ENCODE results near the gene SMIM14. TPM values are rescaled to one million over a fixed set of nuclear protein-coding genes. Genes with fewer than 3 reads are reported as not detected.

The SMIM14 gene
- total and polyA plus RNA-seq, 2 of the 8 experiments (the other 6 are each of a cell fraction or from before 2014, with no cell fraction given), result 29.1 to 31.0 TPM

DNA sequence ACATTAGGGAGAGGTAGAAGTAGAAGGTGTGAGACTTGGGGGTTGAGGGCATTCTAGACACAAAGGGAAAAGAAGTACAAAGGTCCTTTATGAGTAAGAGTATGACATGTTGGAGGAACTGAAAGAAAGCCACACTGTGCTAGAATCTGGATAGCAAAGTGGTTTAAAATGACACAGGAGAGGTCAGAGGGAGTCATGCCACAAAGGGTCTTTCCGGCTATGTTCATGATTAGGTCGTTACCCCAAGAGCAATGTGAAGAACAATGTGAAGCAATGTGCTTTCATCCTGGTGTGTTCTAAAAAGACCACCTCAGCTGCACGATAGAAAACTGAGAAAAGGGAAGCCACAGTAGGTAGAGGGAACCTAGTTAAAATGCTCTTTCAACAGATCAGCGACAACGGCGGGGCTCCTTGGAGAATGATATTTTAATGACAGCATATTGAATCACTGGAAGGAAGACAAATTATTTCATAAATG is 29.2 kb downstream of the SMIM14 start:
- Histone ChIP-seq H3K4me1 (replicated peaks in 1 of 4; ENCODE audit: control insufficient read depth in 3 of 4, insufficient read depth in 4 of 4, low read length in 3 of 4) (no peaks in the 10 kb centered on the region), H3K18ac (ENCODE audit: extremely low read depth, low read length) (no peak overlapping the region), H3K4me2 (ENCODE audit: insufficient read depth in 1 of 2, low read depth in 2 of 2, low read length in 2 of 2) (no peak overlapping the region), H2BK20ac (ENCODE audit: low read length) (no peak overlapping the region), H3K79me2 (ENCODE audit: control insufficient read depth in 1 of 2, insufficient read depth in 2 of 2, low read length in 2 of 2) (no peaks in the 10 kb centered on the region), H2BK15ac (ENCODE audit: low read length) (no peak overlapping the region), H3K27me3 (replicated peaks in 1 of 4; ENCODE audit: control insufficient read depth in 3 of 4, extremely low read depth in 1 of 4, insufficient read depth in 3 of 4, low read length in 3 of 4) (no peaks in the 10 kb centered on the region), H3K27ac (ENCODE audit: low read depth, low read length) (no peak overlapping the region), H3K4ac (replicated peaks; ENCODE audit: insufficient read length, low read depth, low read length) (no peak overlapping the region), H3K23ac (ENCODE audit: insufficient read length) (no peak overlapping the region), H4K8ac (ENCODE audit: extremely low read depth, insufficient read depth, low read length) (no peak overlapping the region), H2AFZ (ENCODE audit: low read length) (no peak overlapping the region), H4K20me1 (replicated peaks in 1 of 2; ENCODE audit: control insufficient read depth in 1 of 2, insufficient read depth in 2 of 2, low read length in 2 of 2) (no peaks in the 10 kb centered on the region), H2AK5ac (ENCODE audit: low read depth, low read length) (no peak overlapping the region), H3K36me3 (ENCODE audit: control insufficient read depth in 2 of 4, insufficient read depth in 4 of 4, low read length in 3 of 4) (peaks cover 0 to 15% (median under 1%) of the 10 kb centered on the region in 4 experiments; a peak in 4 of 8 replicates), H2BK12ac (ENCODE audit: low read depth, low read length) (no peak overlapping the region), H3K9ac (replicated peaks in 1 of 4; ENCODE audit: extremely low read depth in 1 of 4, low read depth in 3 of 4, low read length in 3 of 4) (no peak overlapping the region), H3K14ac (ENCODE audit: insufficient read length) (no peak overlapping the region), H3K79me1 (ENCODE audit: low read depth, low read length) (no peaks in the 10 kb centered on the region), H4K91ac (replicated peaks; ENCODE audit: insufficient read length, low read length) (no peak overlapping the region), H4K5ac (ENCODE audit: insufficient read length, low read depth, low read length) (no peak overlapping the region), H3K56ac (replicated peaks; ENCODE audit: insufficient read length, low read depth, low read length) (no peak overlapping the region), H2BK120ac (replicated peaks; ENCODE audit: low read depth, low read length) (no peak overlapping the region), H3K9me3 (ENCODE audit: insufficient read depth in 2 of 2, low read depth in 1 of 2, low read length in 1 of 2) (no peaks in the 10 kb centered on the region), H3K4me3 (ENCODE audit: extremely low read depth in 1 of 4, insufficient read depth in 2 of 4, low read depth in 3 of 4, low read length in 4 of 4) (no peak overlapping the region), H2BK5ac (ENCODE audit: low read depth, low read length) (no peak overlapping the region), H3K23me2 (ENCODE audit: low read depth, low read length) (no peaks in the 10 kb centered on the region)
- FAIRE-seq, result no peak
- ChIA-PET CTCF (ENCODE audit: partially characterized antibody) (interaction anchor here (0.8 kb wide), 2 partner anchors 47 to 213 kb away, joined by 3 read pairs; no protein-coding TSS in a partner anchor), POLR2A (ENCODE audit: partially characterized antibody) (interaction anchor here (0.6 to 1.4 kb wide), 3 partner anchors 11 to 82 kb away, joined by 3 to 6 read pairs (median 4); no protein-coding TSS in a partner anchor)
- WGBS, 2 experiments (ENCODE audit: extremely low coverage in 1 of 2, insufficient coverage in 1 of 2, insufficient read length in 1 of 2, insufficient replicate concordance in 2 of 2, low coverage in 1 of 2, low lambda C conversion rate in 2 of 2, missing lambda C conversion rate in 1 of 2), result 87% methylated on average over 6 of the region's 6 CpGs; no CpG with 5 or more reads in 1 of the 2 experiments
- DNase-seq (ENCODE audit: low read depth in 1 of 2, low spot score in 2 of 2), result no peak
- TF ChIP-seq TAF7 (optimal IDR thresholded peaks at IDR 0.05; ENCODE audit: borderline replicate concordance, low read depth, low read length), result no peak
- TF ChIP-seq SUZ12 (IDR thresholded peaks at IDR 0.05; ENCODE audit: low read length), result no peak
- TF ChIP-seq CTBP2 (IDR thresholded peaks at IDR 0.05; ENCODE audit: borderline replicate concordance, insufficient read depth, insufficient read length, low read length), result no peak
- TF ChIP-seq SIRT6 (IDR thresholded peaks at IDR 0.05; ENCODE audit: low read length), result no peak
- TF ChIP-seq TBP (IDR thresholded peaks at IDR 0.05; ENCODE audit: low read depth, low read length), result no peak
- no peak for TF ChIP-seq EGR1 (IDR thresholded peaks at IDR 0.05; ENCODE audit: borderline replicate concordance, low read depth, low read length)
- TF ChIP-seq BACH1 (IDR thresholded peaks at IDR 0.05; ENCODE audit: low read length), result no peak
- TF ChIP-seq, protein P1, sequence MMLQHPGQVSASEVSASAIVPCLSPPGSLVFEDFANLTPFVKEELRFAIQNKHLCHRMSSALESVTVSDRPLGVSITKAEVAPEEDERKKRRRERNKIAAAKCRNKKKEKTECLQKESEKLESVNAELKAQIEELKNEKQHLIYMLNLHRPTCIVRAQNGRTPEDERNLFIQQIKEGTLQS (IDR thresholded peaks at IDR 0.05; ENCODE audit: insufficient read depth, low read depth, low read length), result no peak
- TF ChIP-seq EP300 (IDR thresholded peaks at IDR 0.05; ENCODE audit: borderline replicate concordance in 1 of 2, low read depth in 2 of 2, low read length in 2 of 2), result no peak
- no peak for TF ChIP-seq POU5F1 (IDR thresholded peaks at IDR 0.05; ENCODE audit: low read depth, low read length)
